ENCODE data around the gene SLC26A8. TPM values are rescaled to one million over a fixed set of nuclear protein-coding genes. Genes with fewer than 3 reads are reported as not detected.
A peak's percentile ranks its signal among the peaks of the same experiment; 100 is the strongest.

The SLC26A8 gene
- total and polyA plus RNA-seq, 2 of the 13 experiments (the other 11 are each of a cell fraction or from before 2014, with no cell fraction given): 0.46 TPM; not detected in 1

DNA sequence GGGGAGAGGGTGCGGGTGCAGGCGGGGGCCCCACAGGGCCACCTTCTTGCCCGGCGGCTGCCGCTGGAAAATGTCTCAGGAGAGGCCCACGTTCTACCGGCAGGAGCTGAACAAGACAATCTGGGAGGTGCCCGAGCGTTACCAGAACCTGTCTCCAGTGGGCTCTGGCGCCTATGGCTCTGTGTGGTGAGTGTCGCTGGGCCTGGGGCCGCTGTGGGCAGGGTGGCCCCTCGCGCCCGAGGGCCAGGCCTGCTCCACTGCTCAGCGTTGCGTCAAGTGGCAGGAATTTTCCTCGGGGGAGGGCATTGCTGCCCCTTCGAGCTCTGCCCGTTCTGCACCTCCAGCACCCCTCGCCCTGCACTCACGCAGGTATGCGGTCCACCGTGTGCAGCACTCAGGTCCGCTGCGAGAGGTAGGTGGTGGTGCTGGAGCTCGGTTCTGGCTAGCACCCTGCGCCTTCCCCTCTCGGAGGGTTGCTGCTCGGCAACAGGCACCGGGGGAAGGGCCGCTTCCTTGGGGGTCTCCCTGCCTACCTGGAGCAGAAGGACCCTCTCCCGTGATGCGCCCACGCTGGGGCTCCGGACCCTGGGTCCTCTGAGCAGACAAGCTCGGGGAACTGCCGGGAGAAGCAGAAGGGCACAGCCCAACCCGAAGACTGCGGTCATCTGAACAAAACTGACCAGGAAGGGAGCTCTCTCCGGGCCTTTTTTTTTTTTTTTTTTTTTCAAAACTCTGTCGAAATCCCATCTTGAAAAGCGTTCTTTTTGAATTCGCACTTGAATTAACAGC is 3.8 kb upstream of the SLC26A8 start (continued):
- TF ChIP-seq SIX4 (CRISPR knock-in tag; IDR thresholded peaks at IDR 0.05) (no peak), ATF7-NPFF (CRISPR knock-in tag; IDR thresholded peaks at IDR 0.05; ENCODE audit: low read depth) (peak; percentile 48; the same call in 1 of the 2 replicates), NFATC3 (CRISPR knock-in tag; IDR thresholded peaks at IDR 0.05) (no peak), ZNF547 (CRISPR knock-in tag; IDR thresholded peaks at IDR 0.05) (peak; percentile 43; the same call in 1 of the 2 replicates), HNF4G (IDR thresholded peaks at IDR 0.05; ENCODE audit: borderline replicate concordance, low read depth, low read length) (no peak), HNF4G (CRISPR knock-in tag; IDR thresholded peaks at IDR 0.05; ENCODE audit: borderline replicate concordance, low read depth) (no peak), CREB3 (CRISPR knock-in tag; IDR thresholded peaks at IDR 0.05) (no peak), ZNF354B (CRISPR knock-in tag; IDR thresholded peaks at IDR 0.05) (no peak), ZNF383 (CRISPR knock-in tag; IDR thresholded peaks at IDR 0.05; ENCODE audit: borderline replicate concordance) (no peak), ZNF558 (CRISPR knock-in tag; IDR thresholded peaks at IDR 0.05; ENCODE audit: borderline replicate concordance) (peak; percentile 24; the same call in 1 of the 2 replicates), ZNF609 (CRISPR knock-in tag; IDR thresholded peaks at IDR 0.05; ENCODE audit: borderline replicate concordance) (0 out of 2 replicates have a peak, but pooled peaks have one; percentile 7), POLR2AphosphoS2 (IDR thresholded peaks at IDR 0.05; ENCODE audit: low read depth, low read length) (no peak), ZNF446 (CRISPR knock-in tag; IDR thresholded peaks at IDR 0.05) (0 out of 2 replicates have a peak, but pooled peaks have one; percentile 43)
- TF ChIP-seq, protein P1, sequence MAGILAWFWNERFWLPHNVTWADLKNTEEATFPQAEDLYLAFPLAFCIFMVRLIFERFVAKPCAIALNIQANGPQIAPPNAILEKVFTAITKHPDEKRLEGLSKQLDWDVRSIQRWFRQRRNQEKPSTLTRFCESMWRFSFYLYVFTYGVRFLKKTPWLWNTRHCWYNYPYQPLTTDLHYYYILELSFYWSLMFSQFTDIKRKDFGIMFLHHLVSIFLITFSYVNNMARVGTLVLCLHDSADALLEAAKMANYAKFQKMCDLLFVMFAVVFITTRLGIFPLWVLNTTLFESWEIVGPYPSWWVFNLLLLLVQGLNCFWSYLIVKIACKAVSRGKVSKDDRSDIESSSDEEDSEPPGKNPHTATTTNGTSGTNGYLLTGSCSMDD (CRISPR knock-in tag; IDR thresholded peaks at IDR 0.05): no peak
- TF ChIP-seq, protein P2, sequence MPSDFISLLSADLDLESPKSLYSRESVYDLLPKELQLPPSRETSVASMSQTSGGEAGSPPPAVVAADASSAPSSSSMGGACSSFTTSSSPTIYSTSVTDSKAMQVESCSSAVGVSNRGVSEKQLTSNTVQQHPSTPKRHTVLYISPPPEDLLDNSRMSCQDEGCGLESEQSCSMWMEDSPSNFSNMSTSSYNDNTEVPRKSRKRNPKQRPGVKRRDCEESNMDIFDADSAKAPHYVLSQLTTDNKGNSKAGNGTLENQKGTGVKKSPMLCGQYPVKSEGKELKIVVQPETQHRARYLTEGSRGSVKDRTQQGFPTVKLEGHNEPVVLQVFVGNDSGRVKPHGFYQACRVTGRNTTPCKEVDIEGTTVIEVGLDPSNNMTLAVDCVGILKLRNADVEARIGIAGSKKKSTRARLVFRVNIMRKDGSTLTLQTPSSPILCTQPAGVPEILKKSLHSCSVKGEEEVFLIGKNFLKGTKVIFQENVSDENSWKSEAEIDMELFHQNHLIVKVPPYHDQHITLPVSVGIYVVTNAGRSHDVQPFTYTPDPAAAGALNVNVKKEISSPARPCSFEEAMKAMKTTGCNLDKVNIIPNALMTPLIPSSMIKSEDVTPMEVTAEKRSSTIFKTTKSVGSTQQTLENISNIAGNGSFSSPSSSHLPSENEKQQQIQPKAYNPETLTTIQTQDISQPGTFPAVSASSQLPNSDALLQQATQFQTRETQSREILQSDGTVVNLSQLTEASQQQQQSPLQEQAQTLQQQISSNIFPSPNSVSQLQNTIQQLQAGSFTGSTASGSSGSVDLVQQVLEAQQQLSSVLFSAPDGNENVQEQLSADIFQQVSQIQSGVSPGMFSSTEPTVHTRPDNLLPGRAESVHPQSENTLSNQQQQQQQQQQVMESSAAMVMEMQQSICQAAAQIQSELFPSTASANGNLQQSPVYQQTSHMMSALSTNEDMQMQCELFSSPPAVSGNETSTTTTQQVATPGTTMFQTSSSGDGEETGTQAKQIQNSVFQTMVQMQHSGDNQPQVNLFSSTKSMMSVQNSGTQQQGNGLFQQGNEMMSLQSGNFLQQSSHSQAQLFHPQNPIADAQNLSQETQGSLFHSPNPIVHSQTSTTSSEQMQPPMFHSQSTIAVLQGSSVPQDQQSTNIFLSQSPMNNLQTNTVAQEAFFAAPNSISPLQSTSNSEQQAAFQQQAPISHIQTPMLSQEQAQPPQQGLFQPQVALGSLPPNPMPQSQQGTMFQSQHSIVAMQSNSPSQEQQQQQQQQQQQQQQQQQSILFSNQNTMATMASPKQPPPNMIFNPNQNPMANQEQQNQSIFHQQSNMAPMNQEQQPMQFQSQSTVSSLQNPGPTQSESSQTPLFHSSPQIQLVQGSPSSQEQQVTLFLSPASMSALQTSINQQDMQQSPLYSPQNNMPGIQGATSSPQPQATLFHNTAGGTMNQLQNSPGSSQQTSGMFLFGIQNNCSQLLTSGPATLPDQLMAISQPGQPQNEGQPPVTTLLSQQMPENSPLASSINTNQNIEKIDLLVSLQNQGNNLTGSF (CRISPR knock-in tag; IDR thresholded peaks at IDR 0.05): no peak
